HS-5 (cell line): ENCODE results near the gene ADAMTS17.
"Not testable (repeated sequence)": the region's sequence is repeated elsewhere in the genome, so short reads cannot be mapped to it uniquely, and the experiment has no call there.

Experiments
- DNase-seq: peaks from one replicate; pipeline ENCODE4 v3.0.0-alpha.2; 2012; ENCODE audit warnings: low read depth

The ADAMTS17 gene

GRCh38 chr15:99997112-99997651, 344.6 kb downstream of the ADAMTS17 start:
- no peak for DNase-seq

GRCh38 chr15:99996660-99997059, 345.1 kb downstream of the ADAMTS17 start:
- DNase-seq, result no peak

GRCh38 chr15:99995543-99995942, 346.2 kb downstream of the ADAMTS17 start:
- no peak for DNase-seq

GRCh38 chr15:99994849-99995248, 346.9 kb downstream of the ADAMTS17 start:
- DNase-seq, result no peak

- no peak for DNase-seq
These were observed 348.1 kb downstream of the ADAMTS17 start for GRCh38 chr15:99993681-99994131.

GRCh38 chr15:99993262-99993661, 348.5 kb downstream of the ADAMTS17 start:
- DNase-seq, result no peak

- DNase-seq, result no peak
These were observed 349.1 kb downstream of the ADAMTS17 start for GRCh38 chr15:99992611-99993231.

GRCh38 chr15:99989095-99989494, 352.7 kb downstream of the ADAMTS17 start:
- DNase-seq, result no peak

GRCh38 chr15:99987701-99988100, 354.1 kb downstream of the ADAMTS17 start:
- no peak for DNase-seq

- DNase-seq, result no peak
These were observed 354.7 kb downstream of the ADAMTS17 start for GRCh38 chr15:99987119-99987506.

GRCh38 chr15:99986297-99987118, 355.3 kb downstream of the ADAMTS17 start:
- no peak for DNase-seq

GRCh38 chr15:99985878-99986277, 355.9 kb downstream of the ADAMTS17 start:
- DNase-seq, result no peak

GRCh38 chr15:99984491-99985243, 357.1 kb downstream of the ADAMTS17 start:
- DNase-seq, result no peak

GRCh38 chr15:99983886-99984286, 357.9 kb downstream of the ADAMTS17 start:
- no peak for DNase-seq

- no peak for DNase-seq
These were observed 358.4 kb downstream of the ADAMTS17 start for GRCh38 chr15:99983171-99983885.

GRCh38 chr15:99982662-99983061, 359.1 kb downstream of the ADAMTS17 start:
- no peak for DNase-seq

- DNase-seq, result no peak
These were observed 359.7 kb downstream of the ADAMTS17 start for GRCh38 chr15:99981839-99982658.

- no peak for DNase-seq
These were observed 360.6 kb downstream of the ADAMTS17 start for GRCh38 chr15:99981191-99981647.

GRCh38 chr15:99980752-99981151, 361.0 kb downstream of the ADAMTS17 start:
- DNase-seq, result no peak

- DNase-seq, result not testable (repeated sequence)
These were observed 361.9 kb downstream of the ADAMTS17 start for GRCh38 chr15:99979886-99980285.

- no peak for DNase-seq
These were observed 362.4 kb downstream of the ADAMTS17 start for GRCh38 chr15:99979371-99979770.
